Activated naive CD8-positive, alpha-beta T cell (primary cell): ENCODE data around the gene KCNH1.
"Not testable (repeated sequence)": the region's sequence is repeated elsewhere in the genome, so short reads cannot be mapped to it uniquely, and the experiment has no call there.

Experiments used
- H3K27ac Mint-ChIP-seq: one replicate; pipeline ENCODE4 v1.8.0; 2021; ENCODE audit warnings: mixed read lengths
- H3K27me3 Mint-ChIP-seq: one replicate; pipeline ENCODE4 v1.8.0; 2021; ENCODE audit warnings: mixed read lengths
- H3K36me3 Mint-ChIP-seq: one replicate; pipeline ENCODE4 v1.8.0; 2021; ENCODE audit warnings: mixed read lengths
- H3K4me1 Mint-ChIP-seq: one replicate; pipeline ENCODE4 v1.8.0; 2021; ENCODE audit warnings: low read depth, mixed read lengths
- H3K4me3 Mint-ChIP-seq: one replicate; pipeline ENCODE4 v1.8.0; 2021; ENCODE audit warnings: mild to moderate bottlenecking, mixed read lengths
- H3K9me3 Mint-ChIP-seq: one replicate; pipeline ENCODE4 v1.8.0; 2021; ENCODE audit warnings: low read depth, mixed read lengths

KCNH1 gene

DNA sequence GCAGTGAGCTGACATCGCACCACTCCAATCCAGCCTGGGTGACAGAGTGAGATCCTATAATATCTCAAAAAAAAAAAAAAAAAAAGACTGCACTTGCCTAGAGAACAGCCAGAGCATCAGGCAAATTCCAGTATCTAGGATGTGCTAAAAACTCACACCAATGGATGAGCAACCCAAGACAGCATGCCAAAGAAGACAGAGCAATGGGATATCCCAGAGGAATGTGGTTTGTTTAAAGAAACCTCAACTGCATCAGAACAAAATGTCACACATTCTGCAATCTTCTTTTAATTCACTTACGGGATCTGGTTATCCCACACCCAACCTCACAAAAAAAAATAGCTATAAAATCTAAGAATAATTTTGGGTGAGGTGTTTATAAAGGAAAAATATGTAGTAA is 7.3 kb downstream of the KCNH1 start:
- Mint-ChIP-seq H3K27ac (no peak overlapping the region), H3K36me3 (no peaks in the 10 kb centered on the region), H3K9me3 (no peaks in the 10 kb centered on the region), H3K4me1 (no peaks in the 10 kb centered on the region), H3K4me3 (no peak overlapping the region), H3K27me3 (peaks cover 10% of the 10 kb centered on the region)

- Mint-ChIP-seq H3K27me3 (peaks cover 32% of the 10 kb centered on the region), H3K27ac (no peak overlapping the region)
Observed at GRCh38 chr1:211118407-211119102, 15.4 kb downstream of the KCNH1 start.

GRCh38 chr1:211114446-211114845 is 19.5 kb downstream of the KCNH1 start:
- no peaks in the 10 kb centered on the region for H3K9me3 Mint-ChIP-seq
- H3K36me3 Mint-ChIP-seq, result no peaks in the 10 kb centered on the region
- H3K4me3 Mint-ChIP-seq, result no peak overlapping the region
- H3K27me3 Mint-ChIP-seq, result peaks cover 19% of the 10 kb centered on the region
- no peaks in the 10 kb centered on the region for H3K4me1 Mint-ChIP-seq
- H3K27ac Mint-ChIP-seq, result no peak overlapping the region

More at GRCh38 chr1:211118407-211119102, 15.4 kb downstream of the KCNH1 start:
- Mint-ChIP-seq H3K36me3 (no peaks in the 10 kb centered on the region), H3K4me1 (no peaks in the 10 kb centered on the region), H3K4me3 (no peak overlapping the region), H3K9me3 (no peaks in the 10 kb centered on the region)

DNA sequence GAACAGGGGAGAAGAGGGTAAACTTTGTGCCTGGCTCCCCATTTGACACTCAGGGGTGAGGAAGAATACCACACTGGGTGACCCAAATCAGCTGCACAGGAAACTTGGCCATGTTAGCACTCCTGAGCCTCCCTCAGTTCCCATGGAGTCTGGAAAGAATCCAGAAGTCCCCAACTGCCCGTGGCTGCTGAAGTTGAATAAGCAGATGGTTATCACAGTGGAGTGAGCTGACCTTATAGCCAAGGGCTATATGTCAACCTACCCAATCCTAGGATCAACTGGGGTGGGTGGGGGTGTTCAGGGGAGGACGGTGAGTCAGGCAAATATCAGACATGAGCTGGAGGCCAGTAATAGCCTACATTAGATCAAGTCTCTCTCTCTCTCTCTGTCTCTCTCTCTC is 20.4 kb downstream of the KCNH1 start:
- Mint-ChIP-seq H3K4me1 (no peaks in the 10 kb centered on the region), H3K9me3 (no peaks in the 10 kb centered on the region), H3K27ac (no peak overlapping the region), H3K27me3 (peaks cover 24% of the 10 kb centered on the region), H3K4me3 (no peak overlapping the region), H3K36me3 (no peaks in the 10 kb centered on the region)

- Mint-ChIP-seq H3K27ac (no peak overlapping the region), H3K4me1 (no peaks in the 10 kb centered on the region), H3K36me3 (no peaks in the 10 kb centered on the region), H3K4me3 (no peak overlapping the region), H3K9me3 (no peaks in the 10 kb centered on the region), H3K27me3 (peaks cover 21% of the 10 kb centered on the region)
Observed at GRCh38 chr1:211111351-211111750, 22.6 kb downstream of the KCNH1 start.

- Mint-ChIP-seq H3K4me3 (no peak overlapping the region), H3K9me3 (no peaks in the 10 kb centered on the region), H3K4me1 (no peaks in the 10 kb centered on the region), H3K27ac (no peak overlapping the region), H3K36me3 (no peaks in the 10 kb centered on the region), H3K27me3 (peaks cover 5% of the 10 kb centered on the region)
Observed at GRCh38 chr1:211101481-211101880, 32.5 kb downstream of the KCNH1 start.

GRCh38 chr1:211099393-211099792 is 34.6 kb downstream of the KCNH1 start:
- Mint-ChIP-seq H3K4me3 (no peak overlapping the region), H3K4me1 (no peaks in the 10 kb centered on the region), H3K36me3 (no peaks in the 10 kb centered on the region), H3K27ac (no peak overlapping the region), H3K27me3 (peaks cover 6% of the 10 kb centered on the region), H3K9me3 (no peaks in the 10 kb centered on the region)

GRCh38 chr1:211095381-211095780 is 38.6 kb downstream of the KCNH1 start:
- H3K4me1 Mint-ChIP-seq, result no peaks in the 10 kb centered on the region
- no peak overlapping the region for H3K4me3 Mint-ChIP-seq

DNA sequence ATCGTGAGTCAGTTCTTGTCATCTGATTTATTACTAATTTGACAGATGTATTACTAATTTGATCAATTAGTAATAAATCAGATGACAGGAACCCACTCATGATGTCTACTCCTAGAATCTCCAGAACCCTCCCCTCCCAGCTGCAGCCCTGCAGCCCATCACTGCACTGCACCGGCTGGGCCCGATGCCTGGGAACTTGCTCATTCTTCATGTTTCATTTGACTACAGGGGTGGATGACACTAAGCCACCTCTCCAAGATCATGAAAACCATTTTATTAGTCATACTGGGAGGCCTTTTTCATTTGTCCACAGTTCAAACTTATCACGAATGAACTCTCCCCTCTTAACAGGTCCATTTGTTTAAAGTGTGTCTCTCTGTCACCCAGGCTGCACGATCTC is 41.0 kb downstream of the KCNH1 start:
- Mint-ChIP-seq H3K4me1 (no peaks in the 10 kb centered on the region), H3K27ac (no peak overlapping the region), H3K9me3 (no peaks in the 10 kb centered on the region), H3K27me3 (peaks cover 3% of the 10 kb centered on the region), H3K36me3 (no peaks in the 10 kb centered on the region), H3K4me3 (no peak overlapping the region)

More at GRCh38 chr1:211095381-211095780, 38.6 kb downstream of the KCNH1 start:
- Mint-ChIP-seq H3K9me3 (no peaks in the 10 kb centered on the region), H3K36me3 (no peaks in the 10 kb centered on the region), H3K27me3 (peaks cover 8% of the 10 kb centered on the region), H3K27ac (no peak overlapping the region)

DNA sequence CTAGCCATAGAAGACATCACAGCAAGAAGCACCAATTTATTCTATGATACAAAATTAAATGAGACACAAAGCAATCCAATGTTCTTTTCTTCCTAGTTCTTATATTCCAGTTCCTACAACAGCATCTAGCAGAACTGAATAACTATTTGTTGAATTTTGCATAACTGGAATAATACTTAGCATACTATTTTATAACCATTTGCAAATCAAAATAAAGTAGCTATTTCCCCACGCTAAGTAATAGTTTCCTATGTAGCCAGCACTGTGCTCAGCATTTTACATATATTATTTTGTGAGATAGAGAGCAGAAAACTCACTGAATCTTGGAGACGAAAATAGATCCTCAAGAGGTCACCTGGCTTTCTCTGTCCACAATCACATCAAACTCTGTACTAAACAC is 42.1 kb downstream of the KCNH1 start:
- Mint-ChIP-seq H3K4me3 (no peak overlapping the region), H3K27ac (no peak overlapping the region), H3K36me3 (no peaks in the 10 kb centered on the region), H3K9me3 (no peaks in the 10 kb centered on the region), H3K27me3 (peaks cover 3% of the 10 kb centered on the region), H3K4me1 (no peaks in the 10 kb centered on the region)

- H3K9me3 Mint-ChIP-seq, result no peaks in the 10 kb centered on the region
- no peak overlapping the region for H3K27ac Mint-ChIP-seq
- no peak overlapping the region for H3K4me3 Mint-ChIP-seq
- H3K36me3 Mint-ChIP-seq, result no peaks in the 10 kb centered on the region
- H3K27me3 Mint-ChIP-seq, result peaks cover 2% of the 10 kb centered on the region
- no peaks in the 10 kb centered on the region for H3K4me1 Mint-ChIP-seq
Observed at GRCh38 chr1:211089536-211089935, 44.4 kb downstream of the KCNH1 start.

DNA sequence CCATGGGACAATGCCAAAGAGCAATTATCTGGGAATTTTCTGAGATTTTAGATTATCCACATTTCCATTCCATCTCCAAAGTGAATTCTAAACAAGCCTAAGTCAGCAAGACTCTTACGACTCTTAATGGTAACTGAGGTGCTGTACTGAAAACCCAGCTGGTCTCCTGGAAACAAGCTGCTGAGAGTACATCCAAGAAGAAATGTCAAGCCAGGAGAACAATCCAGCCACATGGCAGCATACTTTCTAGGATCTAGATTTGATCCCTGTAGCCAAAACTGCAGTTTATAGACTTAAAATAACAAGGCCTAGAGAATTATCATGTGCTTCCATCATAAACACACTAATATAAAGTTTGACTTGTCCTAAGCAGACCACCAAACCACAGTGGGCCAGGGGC is 45.8 kb downstream of the KCNH1 start:
- no peaks in the 10 kb centered on the region for H3K36me3 Mint-ChIP-seq

DNA sequence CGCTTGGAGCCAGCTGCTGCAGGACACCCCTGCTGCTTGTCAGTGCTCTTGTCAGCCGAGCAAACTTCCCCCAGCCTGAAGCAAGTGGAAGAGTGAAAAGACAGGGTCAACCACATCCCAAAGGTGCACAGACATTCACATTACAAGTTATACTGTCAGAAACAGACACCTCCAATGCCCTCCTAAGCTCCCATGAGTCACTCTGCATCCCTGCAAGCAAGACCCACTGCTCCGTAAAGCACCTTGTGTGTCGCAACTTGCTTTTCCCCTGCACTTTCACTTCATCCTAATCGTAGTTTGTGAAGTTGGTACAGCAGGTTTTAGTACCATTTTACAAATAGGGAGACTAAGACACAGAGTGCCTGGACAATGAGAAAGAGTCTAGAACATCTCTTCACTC is 51.1 kb downstream of the KCNH1 start:
- Mint-ChIP-seq H3K9me3 (no peaks in the 10 kb centered on the region), H3K27me3 (no peaks in the 10 kb centered on the region), H3K4me3 (no peak overlapping the region), H3K36me3 (no peaks in the 10 kb centered on the region), H3K4me1 (no peaks in the 10 kb centered on the region), H3K27ac (no peak overlapping the region)

More for the DNA sequence above, 45.8 kb downstream of the KCNH1 start:
- H3K4me3 Mint-ChIP-seq, result no peak overlapping the region
- no peaks in the 10 kb centered on the region for H3K27me3 Mint-ChIP-seq
- H3K4me1 Mint-ChIP-seq, result no peaks in the 10 kb centered on the region
- no peak overlapping the region for H3K27ac Mint-ChIP-seq
- no peaks in the 10 kb centered on the region for H3K9me3 Mint-ChIP-seq

GRCh38 chr1:211081447-211081846 is 52.5 kb downstream of the KCNH1 start:
- not testable (repeated sequence) for H3K9me3 Mint-ChIP-seq, H3K27ac Mint-ChIP-seq, H3K4me3 Mint-ChIP-seq, H3K36me3 Mint-ChIP-seq, H3K27me3 Mint-ChIP-seq, H3K4me1 Mint-ChIP-seq

GRCh38 chr1:211068976-211069375 is 65.0 kb downstream of the KCNH1 start:
- Mint-ChIP-seq H3K27me3 (peaks cover 5% of the 10 kb centered on the region), H3K4me1 (no peaks in the 10 kb centered on the region), H3K9me3 (no peaks in the 10 kb centered on the region), H3K27ac (no peak overlapping the region), H3K36me3 (no peaks in the 10 kb centered on the region), H3K4me3 (no peak overlapping the region)

DNA sequence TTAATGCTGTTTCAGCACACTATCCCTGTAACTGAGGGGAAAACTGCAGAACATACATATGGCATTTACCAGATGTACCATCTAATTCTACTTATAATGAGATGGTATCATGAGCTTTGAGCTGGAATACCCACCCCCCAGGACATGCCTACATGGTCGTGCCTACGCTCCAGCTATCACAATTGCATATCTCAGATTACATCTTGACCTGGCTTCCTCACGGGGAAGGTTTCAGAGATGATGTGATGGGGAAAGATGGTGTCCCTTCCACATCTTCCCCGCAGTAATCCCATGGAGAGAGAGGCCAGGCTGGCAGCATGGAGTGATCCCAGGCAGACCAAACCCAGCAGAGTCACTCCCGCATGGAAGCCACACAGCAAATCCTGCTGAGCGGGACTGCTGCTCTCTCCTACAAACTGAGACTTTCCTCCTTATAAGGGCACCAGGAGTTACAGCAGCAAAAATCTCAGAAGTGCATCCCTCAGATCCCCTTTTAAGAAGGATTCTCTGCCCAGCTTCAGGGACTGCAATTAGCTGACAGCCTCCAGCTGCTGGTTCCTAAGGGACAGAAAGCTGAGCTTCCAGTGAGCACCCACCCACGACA is 67.1 kb downstream of the KCNH1 start:
- H3K4me1 Mint-ChIP-seq, result no peaks in the 10 kb centered on the region
- H3K36me3 Mint-ChIP-seq, result no peaks in the 10 kb centered on the region
- no peak overlapping the region for H3K27ac Mint-ChIP-seq
- H3K27me3 Mint-ChIP-seq, result peaks cover 5% of the 10 kb centered on the region
- H3K9me3 Mint-ChIP-seq, result no peaks in the 10 kb centered on the region
- no peak overlapping the region for H3K4me3 Mint-ChIP-seq
